Nephron (organoid): ENCODE results near the gene ZNF726.

Experiments
- H3K27ac Mint-ChIP-seq, 3 experiments: 2 replicates each; pipeline ENCODE4 v1.8.0; 2020; ENCODE audit warnings: mixed read lengths in 3 of 3, mild to moderate bottlenecking in 2 of 3, moderate library complexity in 1 of 3
- H3K27me3 Mint-ChIP-seq: 2 replicates; pipeline ENCODE4 v1.8.0; 2021; ENCODE audit warnings: low read depth, mild to moderate bottlenecking, moderate library complexity, mixed read lengths
- H3K36me3 Mint-ChIP-seq: 2 replicates; pipeline ENCODE4 v1.8.0; 2020; ENCODE audit warnings: low read depth, mixed read lengths
- H3K4me1 Mint-ChIP-seq: 2 replicates; pipeline ENCODE4 v1.8.0; 2020; ENCODE audit warnings: mixed read lengths
- H3K4me3 Mint-ChIP-seq, 3 experiments: 2 replicates each; pipeline ENCODE4 v1.8.0; 2020; ENCODE audit warnings: mild to moderate bottlenecking in 3 of 3, mixed read lengths in 3 of 3, moderate library complexity in 2 of 3
- H3K9me3 Mint-ChIP-seq: 2 replicates; pipeline ENCODE4 v1.8.0; 2020; ENCODE audit warnings: mixed read lengths
- TF ChIP-seq, protein P1 (sequence below), 3 experiments: fragments of 200-600 bp; sonication (generic); IDR thresholded peaks; one replicate each; pipeline ENCODE4 v1.5.0; 2021; ENCODE audit warnings: antibody characterized with exemption in 3 of 3; ENCODE audit not compliant: unreplicated experiment in 3 of 3

The ZNF726 gene

GRCh38 chr19:23980805-23981204, 66.1 kb downstream of the ZNF726 start:
- Mint-ChIP-seq H3K4me3 (no peak overlapping the region), H3K27me3 (no peaks in the 10 kb centered on the region), H3K36me3 (no peaks in the 10 kb centered on the region), H3K9me3 (peaks cover 62% of the 10 kb centered on the region), H3K27ac (no peak overlapping the region), H3K4me1 (no peaks in the 10 kb centered on the region)
- TF ChIP-seq, protein P1, sequence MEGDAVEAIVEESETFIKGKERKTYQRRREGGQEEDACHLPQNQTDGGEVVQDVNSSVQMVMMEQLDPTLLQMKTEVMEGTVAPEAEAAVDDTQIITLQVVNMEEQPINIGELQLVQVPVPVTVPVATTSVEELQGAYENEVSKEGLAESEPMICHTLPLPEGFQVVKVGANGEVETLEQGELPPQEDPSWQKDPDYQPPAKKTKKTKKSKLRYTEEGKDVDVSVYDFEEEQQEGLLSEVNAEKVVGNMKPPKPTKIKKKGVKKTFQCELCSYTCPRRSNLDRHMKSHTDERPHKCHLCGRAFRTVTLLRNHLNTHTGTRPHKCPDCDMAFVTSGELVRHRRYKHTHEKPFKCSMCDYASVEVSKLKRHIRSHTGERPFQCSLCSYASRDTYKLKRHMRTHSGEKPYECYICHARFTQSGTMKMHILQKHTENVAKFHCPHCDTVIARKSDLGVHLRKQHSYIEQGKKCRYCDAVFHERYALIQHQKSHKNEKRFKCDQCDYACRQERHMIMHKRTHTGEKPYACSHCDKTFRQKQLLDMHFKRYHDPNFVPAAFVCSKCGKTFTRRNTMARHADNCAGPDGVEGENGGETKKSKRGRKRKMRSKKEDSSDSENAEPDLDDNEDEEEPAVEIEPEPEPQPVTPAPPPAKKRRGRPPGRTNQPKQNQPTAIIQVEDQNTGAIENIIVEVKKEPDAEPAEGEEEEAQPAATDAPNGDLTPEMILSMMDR (IDR thresholded peaks at IDR 0.05; ENCODE audit: unreplicated experiment in 3 of 3) = no peak

DNA sequence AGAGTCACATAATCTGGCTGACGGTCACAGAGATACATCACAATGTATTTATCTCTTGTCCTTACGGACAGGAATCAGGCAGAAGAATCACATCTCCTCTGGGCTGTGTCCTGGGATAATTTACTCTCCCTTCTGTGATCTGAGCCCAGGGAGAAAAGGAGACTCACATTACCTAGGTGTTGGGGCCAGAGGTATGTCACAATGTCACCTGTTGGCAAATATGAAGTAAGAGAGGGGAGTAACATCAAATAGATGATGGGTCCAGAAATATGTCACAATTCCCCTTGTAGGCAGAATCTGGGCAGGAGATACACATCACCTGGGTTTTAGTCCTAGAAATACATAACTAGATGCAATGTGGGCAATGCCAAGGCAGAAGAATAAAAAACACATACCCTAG, 67.2 kb downstream of the ZNF726 start:
- H3K27ac Mint-ChIP-seq = no peak overlapping the region
- H3K4me1 Mint-ChIP-seq = no peaks in the 10 kb centered on the region
- TF ChIP-seq, protein P1 (IDR thresholded peaks at IDR 0.05; ENCODE audit: unreplicated experiment in 3 of 3) = no peak
- no peaks in the 10 kb centered on the region for H3K27me3 Mint-ChIP-seq
- H3K36me3 Mint-ChIP-seq = no peaks in the 10 kb centered on the region
- peaks cover 54% of the 10 kb centered on the region for H3K9me3 Mint-ChIP-seq
- no peak overlapping the region for H3K4me3 Mint-ChIP-seq

DNA sequence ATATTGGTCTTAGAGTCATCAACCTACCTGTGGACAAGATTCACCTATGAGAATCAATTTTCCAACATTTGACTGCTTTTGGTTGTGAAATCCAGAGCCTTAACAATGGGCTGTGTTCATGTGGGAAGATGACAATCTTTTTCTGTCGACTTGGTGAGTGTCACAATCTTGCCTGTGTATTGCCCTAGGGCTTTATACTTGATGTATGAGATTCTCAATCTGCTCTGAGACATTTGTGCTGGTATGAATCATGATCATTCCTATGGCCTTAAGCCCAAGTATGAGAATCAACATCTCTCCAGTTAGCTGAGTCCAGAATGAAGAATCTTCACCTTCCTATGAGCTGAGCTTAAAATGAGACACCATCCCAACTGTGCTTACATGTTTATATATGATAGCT, 68.7 kb downstream of the ZNF726 start:
- Mint-ChIP-seq H3K9me3 (peaks cover 50% of the 10 kb centered on the region), H3K27ac (no peak overlapping the region), H3K36me3 (no peaks in the 10 kb centered on the region), H3K4me3 (no peak overlapping the region), H3K4me1 (no peaks in the 10 kb centered on the region), H3K27me3 (no peaks in the 10 kb centered on the region)
- TF ChIP-seq, protein P1 (IDR thresholded peaks at IDR 0.05; ENCODE audit: unreplicated experiment in 3 of 3) = no peak
